Stimulated activated CD8-positive, alpha-beta memory T cell treated with anti-CD3 and anti-CD28 coated beads, Interleukin-2, amount 100 ng/mL, for 1 hour (primary cell): ENCODE measurements around the gene TBC1D22A.

ENCODE experiments used
- DNase-seq, 2 donors: peaks; one replicate each; pipeline ENCODE4 v3.0.0-alpha.2; 2020; ENCODE audit warnings: low read depth in 2 of 2

Gene TBC1D22A

DNA sequence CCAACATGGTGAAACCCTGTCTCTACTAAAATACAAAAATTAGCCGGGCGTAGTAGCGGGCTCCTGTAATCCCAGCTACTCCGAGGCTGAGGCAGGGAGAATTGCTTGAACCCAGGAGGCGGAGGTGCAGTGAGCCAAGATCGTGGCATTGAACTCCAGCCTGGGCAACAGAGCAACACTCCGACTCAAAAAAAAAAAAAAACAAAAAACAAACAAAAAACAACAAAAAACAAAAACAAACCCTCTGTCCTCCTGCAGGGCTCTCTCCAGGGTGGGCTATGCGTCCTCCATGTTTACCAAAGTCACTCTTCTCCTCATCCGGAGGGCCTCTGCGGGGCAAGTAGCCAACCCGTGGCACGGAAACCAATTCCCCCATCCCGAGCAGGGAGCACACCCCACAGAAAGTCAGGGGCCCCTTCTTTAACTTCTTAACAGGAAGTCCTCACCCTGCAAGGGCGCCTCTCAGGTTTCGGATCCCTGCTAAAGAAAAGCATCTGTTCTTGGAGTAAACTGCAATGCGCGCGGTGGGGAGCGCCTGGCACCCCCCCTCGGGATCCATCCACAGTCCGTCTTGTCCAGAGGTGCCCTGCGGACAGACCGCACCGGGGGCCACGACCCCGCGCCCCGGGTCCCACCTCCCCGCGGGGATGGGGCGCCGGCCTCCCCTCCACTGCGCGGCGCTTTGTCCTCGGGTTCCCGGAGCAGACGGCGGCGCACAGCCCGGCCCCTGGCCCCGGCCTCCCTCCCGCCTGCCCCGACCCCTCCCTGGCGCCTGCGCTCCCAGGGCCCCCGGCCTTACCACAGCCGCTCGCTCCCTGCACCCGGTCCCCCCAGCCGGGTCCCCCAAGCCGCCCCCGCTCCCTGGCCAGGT lies 25.1 kb upstream of the TBC1D22A start:
- peak in 1 of 2 donors; percentile 15 for DNase-seq

DNA sequence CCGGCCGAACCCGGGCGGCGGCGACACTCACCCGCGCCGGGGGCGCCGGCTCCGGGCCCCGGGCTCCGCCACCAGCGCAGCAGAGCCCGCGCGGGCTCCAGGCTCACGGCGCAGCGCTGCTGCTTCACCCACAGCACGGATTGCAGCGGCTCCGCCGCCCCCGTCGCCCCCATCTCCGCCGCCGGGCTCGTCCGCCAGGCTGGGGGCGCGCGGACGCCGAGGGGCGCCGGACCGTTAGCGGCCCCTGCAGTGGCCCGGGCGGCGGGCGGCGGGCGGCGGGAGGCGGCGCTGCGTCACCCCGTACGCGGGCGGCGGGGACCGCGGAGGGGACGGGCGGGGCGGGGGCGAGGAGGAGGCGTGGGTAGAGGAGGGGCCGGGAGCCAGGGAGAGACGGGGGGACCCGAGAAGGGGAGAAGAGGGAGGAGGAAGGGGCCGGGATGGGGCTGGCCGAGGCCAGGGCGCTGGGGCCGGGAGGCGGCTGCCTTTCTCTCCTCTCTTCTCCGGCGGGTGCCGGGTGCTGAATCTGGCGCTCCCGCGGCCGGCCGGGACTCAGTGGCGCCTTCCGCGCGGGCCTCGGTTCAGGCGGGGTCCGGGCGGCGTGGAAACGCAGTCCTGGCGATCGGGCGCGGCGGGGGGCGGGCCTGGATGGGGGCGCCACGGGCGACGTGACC lies 24.3 kb upstream of the TBC1D22A start, which contains the start of gene CERK:
TSS of gene CERK (minus strand) at position 277 of the 671 bp plus-strand sequence. CDS start at position 173, 104 bp downstream.
- DNase-seq: peak; percentile 37 to 54

DNA sequence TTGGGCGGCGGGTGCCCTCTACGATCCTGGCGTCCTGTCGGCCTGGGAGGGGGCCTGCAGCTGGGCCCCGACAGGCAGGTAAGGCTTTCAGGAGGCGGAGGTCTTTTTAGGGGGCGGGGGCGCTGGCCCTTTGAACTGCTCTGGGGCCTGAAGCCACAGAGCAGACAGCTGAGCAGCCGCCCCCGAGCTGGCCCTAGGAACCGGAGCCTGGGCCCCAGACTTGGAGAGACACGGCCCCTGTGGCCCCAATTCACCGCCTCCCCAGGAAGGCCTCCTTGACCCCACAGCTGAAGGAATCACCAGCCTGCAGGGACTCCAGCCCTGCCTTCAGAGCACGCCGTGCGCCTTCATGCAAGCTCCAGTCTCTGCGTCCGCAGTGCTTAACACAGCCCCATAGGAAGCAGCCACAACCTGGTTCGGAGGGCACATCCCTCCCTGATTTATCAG lies 23.8 kb upstream of the TBC1D22A start:
- no peak for DNase-seq

DNA sequence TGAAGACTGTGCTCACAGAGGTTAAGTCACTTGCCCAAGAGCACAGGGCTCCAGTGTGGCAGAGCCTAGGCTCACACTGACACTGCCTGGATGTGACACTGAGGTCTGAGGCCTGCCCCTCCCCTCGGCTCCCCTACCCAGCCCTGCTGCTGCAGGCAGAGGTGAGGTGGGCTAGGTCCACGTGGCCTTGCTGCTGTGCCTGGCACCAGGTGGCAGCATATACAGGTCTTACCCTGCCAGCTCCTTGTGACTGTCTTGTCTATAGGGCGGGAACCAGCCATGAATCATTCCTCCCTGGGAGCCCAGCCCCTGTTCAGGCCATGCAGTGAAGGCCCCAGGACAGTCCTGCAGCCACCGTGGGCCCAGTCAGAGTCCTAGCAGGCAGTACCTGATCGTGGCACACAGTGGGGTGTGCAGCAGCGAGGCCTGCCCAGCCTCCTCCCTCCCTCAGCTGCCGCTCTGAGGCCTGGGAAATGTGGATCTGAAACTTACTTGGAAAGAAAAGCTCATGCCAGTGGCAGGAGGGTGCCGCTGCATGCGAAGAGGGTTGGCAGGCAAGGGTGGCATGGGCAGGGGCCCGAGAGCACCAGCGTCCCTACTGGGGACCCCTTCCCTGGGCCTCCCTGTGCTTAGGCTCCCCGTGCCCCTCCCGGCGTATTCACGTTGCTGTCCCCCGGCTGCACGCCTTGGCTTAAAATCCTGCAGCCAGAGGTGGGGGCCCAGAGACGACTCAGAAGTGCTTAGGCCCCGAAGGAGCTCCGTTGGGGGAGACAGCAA lies 23.2 kb upstream of the TBC1D22A start:
- DNase-seq: peak in 1 of 2 donors; percentile 57

DNA sequence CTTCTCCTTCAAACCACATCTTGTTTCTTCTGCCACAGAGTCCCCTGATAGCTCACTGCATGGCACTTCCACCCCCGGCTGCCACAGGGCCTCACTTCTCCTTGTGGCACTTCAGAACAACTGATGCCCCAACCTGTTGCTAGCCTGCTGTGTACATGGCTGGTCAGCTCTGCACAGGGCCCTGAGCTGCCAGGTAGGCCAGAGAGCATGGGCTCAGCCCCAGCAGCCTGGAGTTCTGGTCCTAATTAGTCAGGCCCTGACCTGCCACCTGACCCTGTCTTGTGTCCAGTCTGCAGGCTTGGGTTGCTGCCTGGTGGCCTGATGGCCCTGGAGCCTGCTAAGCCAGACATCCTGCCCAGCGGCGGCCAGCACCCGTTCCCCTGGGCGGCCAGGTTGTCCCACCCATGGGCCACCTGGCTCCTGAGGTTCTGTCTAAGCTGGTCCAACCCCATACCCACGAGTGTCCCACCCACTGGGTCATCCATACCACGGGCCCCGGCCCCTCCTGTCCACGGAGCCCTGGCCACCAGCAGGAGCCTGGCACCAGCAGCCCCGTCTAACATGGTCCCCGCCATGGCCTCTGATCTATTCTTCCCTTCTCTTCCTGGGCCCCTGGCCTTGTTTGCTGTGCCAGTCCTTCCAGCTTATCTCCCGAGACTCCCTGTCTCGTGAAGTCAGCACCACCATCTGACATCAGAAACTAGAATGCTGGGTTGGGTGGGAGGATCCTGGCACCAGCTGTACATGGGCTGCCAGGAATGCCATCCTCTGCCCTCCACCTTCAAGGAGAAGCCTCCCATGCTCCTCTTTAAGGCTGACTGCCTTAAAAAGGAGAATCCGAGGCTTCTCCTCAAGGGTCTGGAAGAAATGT lies 21.3 kb upstream of the TBC1D22A start:
- DNase-seq: no peak

DNA sequence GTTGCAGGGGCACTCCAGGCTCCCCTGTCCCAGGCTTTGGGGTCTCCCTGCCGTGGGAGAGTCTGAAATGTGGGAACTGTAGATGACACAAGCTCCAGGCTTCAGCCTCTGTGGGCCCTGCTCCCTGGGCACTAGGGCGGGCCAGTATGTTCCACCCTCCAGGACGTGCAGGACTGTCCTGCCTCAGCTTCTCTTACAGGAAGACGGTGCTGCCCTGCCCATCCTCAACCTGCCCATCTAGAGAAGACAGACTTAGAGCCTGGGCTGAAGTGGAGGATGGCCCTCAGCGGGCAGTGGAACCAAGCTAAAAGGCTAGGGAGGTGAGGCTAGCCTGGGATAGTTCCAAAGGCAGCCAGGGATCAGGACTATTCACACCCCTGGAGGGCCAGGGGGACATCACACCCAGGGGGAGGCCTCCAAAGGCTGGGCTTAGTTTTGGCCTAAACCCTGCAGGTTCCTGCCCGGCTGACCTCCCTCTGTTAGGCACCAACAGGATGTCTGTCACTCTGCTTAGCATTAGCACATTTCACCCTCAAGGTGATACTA lies 20.4 kb upstream of the TBC1D22A start:
- DNase-seq: no peak

DNA sequence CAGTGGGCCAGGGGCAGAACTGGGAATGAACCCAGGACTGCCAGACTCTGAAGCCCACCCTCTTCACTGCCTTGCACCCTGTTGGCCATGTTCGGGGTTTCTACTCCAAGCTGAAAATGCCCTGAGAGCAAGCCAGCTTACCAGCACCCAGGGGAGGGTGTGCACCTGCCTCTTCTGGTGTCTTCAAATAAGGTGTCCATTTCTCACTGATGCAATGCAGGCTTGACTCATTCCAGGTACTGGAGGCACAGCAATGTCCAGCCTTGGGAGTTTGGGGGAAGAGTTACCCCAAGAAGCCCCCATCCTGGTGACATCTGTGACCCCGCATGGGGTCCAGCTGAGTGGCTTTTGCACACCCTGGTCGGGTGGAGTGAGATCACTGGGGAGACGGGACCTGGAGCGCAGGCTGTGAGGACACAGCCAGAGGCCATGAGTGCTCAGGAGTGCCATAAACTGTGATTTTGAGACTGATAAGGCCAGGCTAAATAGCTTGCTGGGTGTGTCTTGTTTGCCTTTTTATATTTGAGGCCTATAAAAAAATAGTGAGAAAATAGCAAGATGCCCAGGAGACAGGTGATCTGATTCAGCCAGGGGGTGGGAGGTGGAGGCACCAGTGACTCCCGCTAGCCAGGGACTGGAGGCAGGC lies 19.8 kb upstream of the TBC1D22A start:
- DNase-seq: no peak

DNA sequence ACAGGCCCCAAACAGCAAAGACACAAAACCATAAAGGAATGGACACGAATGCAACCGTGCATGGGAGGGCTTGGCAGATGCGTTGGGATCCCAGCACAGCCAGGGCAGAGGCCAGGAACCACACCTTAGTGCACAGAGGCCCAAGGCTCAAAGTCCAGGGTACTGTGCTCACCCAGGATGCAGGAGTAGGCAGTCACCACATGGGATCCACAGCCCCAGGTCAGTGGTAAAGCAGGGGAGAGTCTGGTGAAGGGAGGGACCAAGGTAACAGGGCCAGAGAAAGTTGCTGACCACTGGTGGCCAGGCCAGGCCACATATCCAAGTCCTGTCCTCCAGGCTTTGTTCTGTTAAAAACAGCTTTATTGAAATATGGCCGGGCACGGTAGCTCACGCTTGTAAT lies 17.9 kb upstream of the TBC1D22A start:
- DNase-seq: no peak

DNA sequence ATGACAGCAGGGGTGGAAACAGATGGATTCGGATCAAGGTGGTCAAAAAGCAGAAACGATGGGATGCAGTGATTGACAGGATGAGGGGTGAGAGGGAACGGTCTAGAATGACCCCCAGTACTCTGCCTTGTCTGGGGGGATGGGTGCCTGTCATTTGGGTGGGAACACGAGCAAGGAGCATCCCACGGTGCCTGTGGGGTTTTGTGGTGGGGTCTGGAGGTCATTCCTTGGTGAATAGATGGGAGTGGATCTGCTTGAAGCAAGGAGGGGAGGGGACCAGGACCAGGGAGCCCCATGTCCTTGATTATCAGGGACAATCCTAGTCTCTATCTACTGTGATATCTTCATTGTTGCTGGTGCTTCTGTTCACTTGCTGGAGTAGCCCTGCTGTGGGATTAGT lies 16.3 kb upstream of the TBC1D22A start:
- DNase-seq: no peak

DNA sequence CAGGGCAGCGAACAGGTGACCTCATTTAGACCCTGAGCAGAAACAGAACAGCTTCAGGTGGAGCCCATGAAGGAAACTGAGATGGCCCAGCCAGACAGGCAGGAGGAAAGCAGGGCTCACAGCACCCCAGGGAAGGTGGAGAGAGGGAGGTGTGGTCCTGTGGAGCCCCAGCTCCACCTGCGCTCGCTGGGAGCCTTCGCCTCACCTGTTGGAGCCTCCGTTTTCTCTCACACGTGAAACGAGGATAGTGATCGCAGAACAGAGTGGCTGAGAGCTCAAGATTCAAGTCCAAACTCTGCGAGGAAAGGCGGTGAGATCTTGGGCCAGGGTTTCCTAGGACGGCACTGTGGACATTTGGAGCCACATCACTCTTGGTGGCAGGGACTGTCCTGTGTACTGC lies 15.8 kb upstream of the TBC1D22A start:
- DNase-seq: no peak

DNA sequence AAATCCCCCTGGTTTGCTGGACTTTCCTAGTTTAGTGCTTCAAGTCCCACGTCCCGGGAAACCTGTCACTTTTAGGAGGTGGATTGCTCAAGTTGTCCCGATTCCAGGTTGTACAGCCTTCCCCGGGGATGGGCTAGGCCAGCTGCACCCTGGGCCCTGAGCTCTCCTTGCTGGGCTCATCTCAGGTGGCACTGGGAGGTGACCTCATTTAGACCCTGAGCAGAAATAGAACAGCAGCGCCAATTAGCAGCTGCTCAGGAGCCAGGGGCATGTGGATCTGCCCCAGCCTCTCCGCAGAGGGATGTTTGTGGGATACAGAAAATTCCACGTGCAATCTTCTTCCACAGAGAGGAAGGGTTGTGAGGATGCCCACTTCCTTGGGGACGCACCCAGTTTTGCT lies 14.8 kb upstream of the TBC1D22A start:
- DNase-seq: no peak

DNA sequence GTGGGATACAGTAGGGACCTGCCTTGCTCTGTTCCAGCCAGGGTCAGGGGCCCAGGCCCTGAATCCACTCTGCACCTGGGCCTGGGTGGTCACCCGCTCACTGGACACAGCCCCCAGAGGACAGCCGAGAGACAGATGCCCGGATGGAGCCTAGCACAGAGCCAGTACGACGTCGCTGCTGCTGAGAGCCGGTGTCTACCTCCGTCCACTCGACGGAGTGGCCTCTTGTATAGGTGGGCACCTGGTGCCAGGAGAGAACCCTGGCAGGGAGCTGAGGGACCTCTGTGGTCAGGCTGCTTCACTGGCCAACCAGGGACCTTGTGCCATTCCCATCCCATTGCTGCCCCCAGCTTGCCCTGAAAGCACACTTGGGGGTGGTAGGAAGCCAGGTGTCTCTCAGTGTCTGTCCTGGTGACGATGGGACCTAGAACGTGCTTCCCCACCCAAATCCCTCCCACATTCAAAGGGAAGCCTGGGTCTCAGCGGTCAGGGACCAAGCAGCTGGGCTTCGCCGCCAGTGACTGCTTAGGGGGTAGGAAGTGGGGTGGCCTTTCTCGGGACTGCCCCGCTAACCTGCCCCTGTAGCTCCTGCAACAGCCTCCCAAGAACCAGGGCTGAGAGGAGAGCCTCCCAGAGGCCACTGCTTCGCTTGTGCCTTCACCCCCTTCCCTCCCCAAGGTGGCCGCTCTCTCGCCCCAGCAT lies 14.1 kb upstream of the TBC1D22A start:
- no peak for DNase-seq

DNA sequence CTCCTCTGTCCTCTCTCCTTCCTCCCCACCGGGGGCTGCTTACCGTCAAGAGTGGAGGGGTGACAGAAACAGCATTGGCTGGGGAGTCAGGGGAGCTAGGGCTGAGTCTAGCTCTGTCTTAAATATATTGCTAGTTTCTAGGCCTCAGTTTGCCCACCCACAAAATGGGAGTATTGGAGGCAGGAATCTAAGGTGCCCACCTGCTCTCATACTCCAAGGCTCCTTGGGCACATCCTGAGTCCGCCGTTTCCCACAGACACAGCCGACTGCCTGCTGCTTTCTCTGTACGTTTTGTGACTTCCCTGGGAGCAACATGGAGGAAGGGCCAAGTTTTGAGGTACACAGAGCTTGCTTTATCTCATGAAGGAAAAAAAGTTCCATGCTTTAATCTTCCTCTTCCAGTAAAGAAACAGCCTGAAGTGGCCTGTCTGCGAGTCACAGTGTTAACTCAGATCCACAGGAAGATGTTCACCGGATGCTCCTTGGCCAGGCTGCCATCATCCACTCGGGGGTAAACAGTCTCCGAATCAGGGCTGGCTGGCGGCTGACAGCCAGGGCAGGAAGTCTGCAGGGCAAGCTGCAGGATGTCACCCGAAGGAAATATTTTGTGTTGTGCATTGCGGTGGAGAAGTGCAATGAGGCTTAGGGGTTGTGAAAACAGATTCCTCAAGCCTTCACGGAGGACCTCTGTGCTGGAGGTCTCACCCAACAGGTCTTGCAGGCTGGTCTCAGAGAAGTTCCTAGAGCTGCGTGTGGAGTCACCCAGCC lies 13.4 kb upstream of the TBC1D22A start:
- peak; percentile 22 to 51 for DNase-seq

DNA sequence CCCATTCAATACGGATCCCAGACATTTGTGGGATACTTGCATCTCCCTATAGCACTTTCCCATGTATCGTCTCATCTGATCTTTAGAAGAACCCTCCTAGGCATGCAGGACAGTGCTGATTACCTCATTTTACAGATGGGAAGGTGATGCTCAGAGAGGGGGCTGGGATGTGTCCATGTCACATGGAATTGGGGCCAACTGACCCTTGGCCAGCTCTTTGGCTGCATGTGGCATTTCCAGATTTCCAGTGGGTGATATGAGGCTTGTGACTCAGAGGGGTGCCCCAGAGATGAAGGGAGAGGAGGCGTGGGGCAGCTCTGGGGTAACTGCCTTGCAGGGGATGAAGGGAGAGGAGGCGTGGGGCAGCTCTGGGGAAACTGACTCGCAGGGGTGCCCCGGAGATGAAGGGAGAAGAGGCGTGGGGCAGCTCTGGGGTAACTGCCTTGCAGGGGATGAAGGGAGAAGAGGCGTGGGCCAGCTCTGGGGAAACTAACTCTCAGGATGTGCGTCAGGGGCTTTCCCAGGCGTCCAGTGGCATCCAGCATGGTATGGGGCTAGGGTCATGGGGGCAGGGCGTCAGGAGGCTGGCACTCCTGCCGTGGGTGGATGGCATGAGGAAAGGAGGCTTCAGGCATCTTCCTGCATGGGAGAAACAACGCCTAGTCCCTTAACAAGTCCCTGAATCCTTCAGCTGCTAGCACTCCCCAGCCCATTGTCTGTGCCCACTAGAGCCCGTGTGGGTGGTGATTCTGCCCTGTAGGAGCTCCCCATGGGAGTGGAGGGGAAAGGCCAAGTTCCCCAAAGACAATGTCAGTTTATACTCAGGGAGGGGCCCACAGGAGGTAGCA lies 12.5 kb upstream of the TBC1D22A start:
- DNase-seq: no peak

DNA sequence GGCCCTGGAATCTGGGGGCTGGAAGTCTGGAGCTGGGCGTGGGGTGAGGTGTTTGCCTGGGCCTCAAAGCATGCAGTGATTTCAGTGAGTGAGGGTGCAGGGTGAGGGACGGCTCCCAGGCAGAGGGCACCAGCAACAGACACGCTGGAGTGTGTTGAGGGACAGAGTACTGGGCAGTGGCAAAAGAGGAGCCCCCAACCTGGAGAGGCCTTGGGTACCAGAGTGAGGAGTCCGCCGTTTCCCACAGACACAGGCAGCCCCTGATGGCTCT lies 12.0 kb upstream of the TBC1D22A start:
- DNase-seq: no peak

DNA sequence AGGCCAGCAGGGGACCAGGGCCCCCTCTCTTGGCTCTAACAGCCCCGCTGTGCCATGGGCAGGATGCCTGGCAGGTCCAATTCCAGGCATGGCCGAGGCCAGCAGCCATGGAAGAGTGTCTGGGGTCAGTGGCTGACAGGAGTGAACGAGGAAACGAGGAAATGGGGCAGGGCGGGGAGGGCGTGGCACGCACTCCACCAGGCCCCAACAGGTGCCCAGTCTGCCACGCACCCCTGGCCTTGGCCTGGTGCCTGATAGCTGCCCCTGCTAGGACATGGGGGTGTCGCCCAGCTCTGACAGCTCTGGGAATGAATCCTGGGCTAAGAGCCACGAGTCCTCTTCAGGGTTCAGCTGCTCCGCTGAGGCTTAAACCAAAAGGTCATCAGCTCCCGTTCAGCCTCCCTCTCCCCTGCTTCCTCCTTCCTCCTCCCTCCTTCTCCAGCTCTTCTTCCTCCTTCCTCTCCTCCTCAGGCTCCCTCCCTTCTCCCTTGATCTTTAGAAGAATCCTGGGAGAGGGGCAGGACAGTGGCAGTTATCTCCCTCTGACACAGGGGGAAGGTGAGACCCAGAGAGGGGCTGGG lies 11.5 kb upstream of the TBC1D22A start:
- DNase-seq: no peak

DNA sequence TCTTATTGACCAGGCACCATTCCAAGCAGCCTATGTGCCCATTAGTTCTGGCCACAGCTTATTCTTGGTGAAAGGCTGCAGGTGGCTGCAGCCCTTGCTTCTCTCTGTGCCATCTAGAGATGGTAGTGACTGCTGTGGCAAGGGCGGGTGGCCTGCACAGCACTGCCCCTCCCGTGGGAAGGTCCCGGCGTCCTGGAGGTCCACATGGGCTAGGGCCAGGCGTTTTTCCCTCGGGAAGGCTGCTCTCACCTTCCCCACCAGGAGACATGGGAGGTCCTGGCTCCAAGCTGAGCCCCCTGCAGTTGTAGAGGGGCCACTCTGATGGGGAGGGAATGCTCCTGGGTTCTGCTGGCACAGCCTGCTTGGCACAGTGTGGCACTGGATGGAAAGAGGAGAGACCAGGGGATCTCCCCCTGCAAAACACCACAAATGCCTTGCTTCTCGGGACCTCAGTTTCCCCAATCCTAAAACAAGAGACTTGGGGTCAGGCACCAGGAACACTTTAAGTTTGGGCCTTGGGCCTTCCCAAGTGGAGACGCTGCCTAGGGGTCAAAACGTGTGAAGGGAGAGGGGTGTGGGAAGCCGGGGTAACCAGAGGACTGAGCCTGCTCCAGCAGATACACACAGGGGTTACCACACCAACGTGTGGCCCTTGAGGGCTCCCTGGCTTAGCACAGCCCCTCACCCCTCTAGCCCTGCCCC lies 10.0 kb upstream of the TBC1D22A start:
- no peak for DNase-seq

DNA sequence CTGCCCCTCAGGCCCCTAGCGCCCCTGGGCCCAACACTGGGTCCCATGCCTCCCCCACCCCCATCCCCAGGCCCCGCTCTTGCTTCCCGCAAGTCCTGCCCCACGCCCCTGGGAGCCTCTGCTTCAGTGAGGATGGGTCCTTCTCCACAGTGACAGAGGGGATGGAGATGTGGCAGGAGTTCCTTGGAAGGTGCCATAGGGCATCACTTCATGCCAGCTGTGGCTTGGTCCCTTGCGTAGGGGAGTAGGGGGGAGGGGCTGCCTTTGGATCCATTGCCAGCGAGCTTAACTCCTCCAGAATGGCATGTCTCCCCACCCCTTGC lies 9.5 kb upstream of the TBC1D22A start:
- no peak for DNase-seq
